Fibroblast of the aortic adventitia (primary cell): ENCODE data around the gene PJVK. TPM values are rescaled to one million over a fixed set of nuclear protein-coding genes. Genes with fewer than 3 reads are reported as not detected.
"Not testable (repeated sequence)": the region's sequence is repeated elsewhere in the genome, so short reads cannot be mapped to it uniquely, and the experiment has no call there.

Experiments used
- DNase-seq: peaks from one replicate; pipeline ENCODE4 v3.0.0-alpha.2; 2010; ENCODE audit warnings: low read depth
- H3K4me3 ChIP-seq: 2 replicates; pipeline ENCODE4 v1.5.1; 2011; ENCODE audit warnings: low read depth, mild to moderate bottlenecking, control low read depth, low read length, moderate library complexity
- total RNA-seq: library from RNA; depleted of rRNA; stranded (reverse); fragments of >200 nt; gene quantifications from 2 replicates; pipeline ENCODE4 v1.2.3, GENCODE V29; 2012; ENCODE audit warnings: low replicate concordance
- TF ChIP-seq, protein P1 (sequence below): IDR thresholded peaks from 2 replicates; pipeline ENCODE4 v1.5.1; 2011; ENCODE audit warnings: mild to moderate bottlenecking, low read length, control low read depth, inconsistent platforms; ENCODE audit not compliant: insufficient read depth

PJVK gene, protein sequence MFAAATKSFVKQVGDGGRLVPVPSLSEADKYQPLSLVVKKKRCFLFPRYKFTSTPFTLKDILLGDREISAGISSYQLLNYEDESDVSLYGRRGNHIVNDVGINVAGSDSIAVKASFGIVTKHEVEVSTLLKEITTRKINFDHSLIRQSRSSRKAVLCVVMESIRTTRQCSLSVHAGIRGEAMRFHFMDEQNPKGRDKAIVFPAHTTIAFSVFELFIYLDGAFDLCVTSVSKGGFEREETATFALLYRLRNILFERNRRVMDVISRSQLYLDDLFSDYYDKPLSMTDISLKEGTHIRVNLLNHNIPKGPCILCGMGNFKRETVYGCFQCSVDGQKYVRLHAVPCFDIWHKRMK
- 1.6 and 2.3 TPM in 2 replicates for total RNA-seq

DNA sequence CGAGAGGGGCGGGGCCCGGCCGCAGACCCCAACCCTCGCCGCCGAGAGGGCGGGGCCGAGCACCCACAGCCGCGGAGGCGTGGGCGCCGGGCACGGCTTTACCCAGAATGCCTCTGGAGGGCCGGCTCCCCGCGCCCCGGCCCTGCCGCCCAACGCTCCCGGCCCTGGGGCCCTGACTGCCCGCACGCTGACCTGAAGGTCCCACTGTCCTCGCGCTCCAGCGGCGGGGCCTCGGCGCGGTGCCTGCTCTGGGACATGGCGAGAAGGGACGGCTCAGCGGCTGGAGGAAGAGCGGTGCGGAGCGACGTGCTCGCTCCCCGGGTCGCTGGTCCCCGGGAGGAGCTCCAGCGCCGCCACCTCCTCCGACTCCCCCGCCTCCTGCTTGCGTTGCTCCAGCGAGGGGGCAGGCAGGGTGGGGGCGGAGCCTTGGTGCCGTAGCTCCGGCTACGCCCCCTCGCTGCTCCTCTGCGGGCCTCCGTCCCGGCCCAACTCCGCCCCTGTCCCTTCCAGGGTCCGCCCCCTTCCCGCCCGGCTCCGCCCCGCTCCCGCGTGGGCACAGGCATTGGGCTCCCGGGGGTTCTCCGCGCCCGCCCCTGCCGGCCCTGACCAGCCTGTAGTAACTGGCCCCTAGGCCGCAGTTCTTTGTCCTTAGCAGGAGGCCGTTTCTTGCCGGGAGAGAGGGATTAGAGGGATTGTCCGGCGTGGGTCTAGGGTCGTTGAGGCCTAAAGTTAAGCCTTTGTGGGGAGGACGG lies at the start of gene PJVK, which contains the start of gene PRKRA:
PJVK (plus strand) TSS at position 605 of the 752 bp plus-strand sequence. CDS start 2,032 bp downstream, outside the sequence.
PRKRA (minus strand) TSS at position 402 of the 752 bp plus-strand sequence; CDS start at position 257, 145 bp downstream.
- TF ChIP-seq, protein P1, sequence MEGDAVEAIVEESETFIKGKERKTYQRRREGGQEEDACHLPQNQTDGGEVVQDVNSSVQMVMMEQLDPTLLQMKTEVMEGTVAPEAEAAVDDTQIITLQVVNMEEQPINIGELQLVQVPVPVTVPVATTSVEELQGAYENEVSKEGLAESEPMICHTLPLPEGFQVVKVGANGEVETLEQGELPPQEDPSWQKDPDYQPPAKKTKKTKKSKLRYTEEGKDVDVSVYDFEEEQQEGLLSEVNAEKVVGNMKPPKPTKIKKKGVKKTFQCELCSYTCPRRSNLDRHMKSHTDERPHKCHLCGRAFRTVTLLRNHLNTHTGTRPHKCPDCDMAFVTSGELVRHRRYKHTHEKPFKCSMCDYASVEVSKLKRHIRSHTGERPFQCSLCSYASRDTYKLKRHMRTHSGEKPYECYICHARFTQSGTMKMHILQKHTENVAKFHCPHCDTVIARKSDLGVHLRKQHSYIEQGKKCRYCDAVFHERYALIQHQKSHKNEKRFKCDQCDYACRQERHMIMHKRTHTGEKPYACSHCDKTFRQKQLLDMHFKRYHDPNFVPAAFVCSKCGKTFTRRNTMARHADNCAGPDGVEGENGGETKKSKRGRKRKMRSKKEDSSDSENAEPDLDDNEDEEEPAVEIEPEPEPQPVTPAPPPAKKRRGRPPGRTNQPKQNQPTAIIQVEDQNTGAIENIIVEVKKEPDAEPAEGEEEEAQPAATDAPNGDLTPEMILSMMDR = no peak
- DNase-seq = peak; percentile 96
- peak within 1 kb of the TSS; percentile 89 for H3K4me3 ChIP-seq

DNA sequence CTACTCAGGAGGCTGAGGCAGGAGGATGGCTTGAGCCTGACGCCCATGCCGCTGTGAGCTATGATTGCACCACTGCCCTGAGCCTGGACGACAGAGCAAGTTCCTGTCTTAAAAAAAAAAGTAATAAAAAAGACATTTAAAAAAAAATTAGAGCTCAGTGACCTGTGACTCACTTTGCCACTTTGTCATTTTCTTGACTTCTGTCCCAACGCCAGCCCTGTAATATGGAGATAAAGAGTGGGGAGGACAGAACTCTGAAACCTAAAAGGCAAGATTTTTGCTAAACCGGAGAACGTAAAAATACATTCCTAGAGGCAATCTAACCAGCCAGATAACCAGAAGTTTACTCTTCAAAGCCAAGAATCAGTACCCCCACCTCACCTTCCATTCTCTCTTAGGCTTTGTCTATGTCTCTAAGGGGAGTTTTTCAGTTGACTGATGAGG lies 49.2 kb upstream of the PJVK start:
- H3K4me3 ChIP-seq = no peak overlapping the region
- DNase-seq = no peak
- TF ChIP-seq, protein P1 = no peak

DNA sequence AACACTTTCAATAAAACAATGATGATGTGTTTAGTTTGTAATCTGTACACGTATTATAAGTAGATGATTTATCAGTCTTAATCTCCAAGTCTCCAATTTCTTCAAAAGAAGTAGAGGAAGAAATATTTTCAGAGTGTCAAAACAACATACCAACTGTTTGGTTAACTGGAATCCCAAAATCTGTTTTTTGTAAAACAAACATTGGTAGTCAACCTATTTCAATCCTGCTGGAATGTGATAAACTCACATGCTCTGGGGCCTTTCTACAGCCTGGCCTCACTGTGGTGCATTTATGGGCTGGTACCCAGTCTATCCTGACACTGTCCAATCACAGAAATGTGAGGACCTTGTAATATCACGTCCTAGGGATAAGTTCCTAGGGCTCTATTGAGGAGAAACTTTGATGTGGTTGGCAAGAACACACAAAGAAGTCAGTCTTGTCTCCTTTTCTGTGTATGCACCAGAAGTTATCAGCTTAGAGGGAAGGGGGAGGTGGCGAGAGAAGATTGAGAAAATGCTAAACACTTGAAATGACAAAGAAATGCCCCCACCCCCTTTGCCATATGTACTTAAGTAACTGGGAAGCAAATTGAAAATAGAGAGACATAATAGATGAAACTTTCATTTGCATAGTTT lies 47.4 kb upstream of the PJVK start:
- TF ChIP-seq, protein P1 = no peak
- DNase-seq = no peak
- H3K4me3 ChIP-seq = no peak overlapping the region

DNA sequence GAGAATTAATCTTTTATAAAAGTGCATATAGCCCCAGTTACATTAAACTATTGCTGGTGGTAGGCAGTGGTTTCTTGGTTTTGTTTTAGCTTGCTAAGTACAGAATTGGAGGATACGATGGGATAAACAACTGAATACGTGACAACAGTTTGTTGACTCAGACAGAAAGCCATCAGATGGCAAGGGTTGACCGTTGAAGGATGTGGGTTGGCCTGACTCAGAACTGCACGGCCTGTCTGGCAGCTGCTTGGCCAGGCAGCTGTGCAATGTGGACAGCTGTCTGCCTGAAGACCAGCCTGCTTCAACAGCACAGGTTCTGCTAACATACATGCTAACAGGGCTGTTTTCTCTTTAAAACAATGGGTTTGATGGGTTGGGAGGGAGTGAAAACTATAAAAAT lies 46.8 kb upstream of the PJVK start:
- DNase-seq = no peak
- TF ChIP-seq, protein P1 = no peak
- H3K4me3 ChIP-seq = no peak overlapping the region

DNA sequence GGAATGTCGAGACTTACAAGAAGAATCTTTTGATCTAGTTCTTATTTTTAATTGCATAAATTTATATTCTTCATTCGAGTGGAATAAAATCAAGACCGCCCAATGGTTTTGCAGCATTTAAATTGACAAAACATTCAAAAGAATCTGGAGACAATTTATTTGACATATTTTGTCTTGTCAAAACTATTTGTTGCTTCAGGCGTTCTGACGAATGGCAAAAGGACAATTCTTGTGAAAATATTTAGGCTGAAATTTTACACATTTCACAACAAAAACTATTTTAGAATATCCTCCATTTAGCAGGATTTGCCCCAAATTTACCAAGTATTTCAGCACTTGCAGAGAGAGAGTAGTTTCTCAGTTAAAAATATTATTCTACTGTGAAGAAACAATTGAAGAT lies 41.9 kb upstream of the PJVK start:
- TF ChIP-seq, protein P1 = no peak
- DNase-seq = no peak
- H3K4me3 ChIP-seq = no peak overlapping the region

DNA sequence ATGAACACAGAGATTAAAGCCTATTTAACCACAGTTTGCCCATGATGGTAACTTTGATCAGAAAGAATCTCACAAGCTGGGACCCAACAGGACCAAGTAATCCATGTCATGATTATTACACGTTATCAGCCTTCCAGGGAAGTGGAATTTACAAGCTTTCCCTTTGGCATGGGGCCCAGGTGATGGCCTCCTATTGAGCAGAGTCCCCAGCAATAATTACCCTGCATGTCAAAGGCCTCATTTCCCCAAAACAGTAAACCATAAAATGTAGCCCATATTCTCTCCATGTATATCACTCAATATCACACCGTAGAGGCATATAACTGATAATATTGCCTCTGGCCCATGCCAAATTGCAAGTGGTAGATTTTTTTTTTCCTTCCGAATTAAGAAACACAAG lies 39.1 kb upstream of the PJVK start:
- TF ChIP-seq, protein P1 = no peak
- H3K4me3 ChIP-seq = no peak overlapping the region

DNA sequence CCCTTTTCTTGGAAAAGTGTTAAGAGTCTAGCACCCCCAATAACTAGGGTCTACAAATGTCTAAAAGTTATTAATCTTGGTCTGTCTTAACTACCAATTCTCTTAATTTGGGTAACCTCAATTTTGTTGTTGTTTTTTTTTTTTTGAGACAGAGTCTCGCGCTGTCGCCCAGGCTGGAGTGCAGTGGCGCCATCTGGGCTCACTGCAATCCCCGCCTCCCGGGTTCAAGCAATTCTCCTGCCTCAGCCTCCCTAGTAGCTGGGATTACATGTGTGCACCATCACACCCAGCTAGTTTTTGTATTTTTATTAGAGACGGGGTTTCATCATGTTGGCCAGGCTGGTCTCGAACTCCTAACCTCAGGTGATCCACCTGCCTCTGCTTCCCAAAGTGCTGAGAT lies 38.7 kb upstream of the PJVK start:
- H3K4me3 ChIP-seq, DNase-seq: not testable (repeated sequence)

More for the DNA sequence above, 39.1 kb upstream of the PJVK start:
- no peak for DNase-seq
